ENCODE data around the gene NTN1.

GRCh38 chr17:9271989-9272388 lies 250.7 kb downstream of the NTN1 start:
- TF ChIP-seq CTCF (IDR thresholded peaks at IDR 0.05) (no peak), POLR2A (IDR thresholded peaks at IDR 0.05) (no peak)

Measured in heart left ventricle (tissue), 13 donors.